ENCODE data around the gene PFN3.
"Not testable (repeated sequence)": the region's sequence is repeated elsewhere in the genome, so short reads cannot be mapped to it uniquely, and the experiment has no call there.

DNA sequence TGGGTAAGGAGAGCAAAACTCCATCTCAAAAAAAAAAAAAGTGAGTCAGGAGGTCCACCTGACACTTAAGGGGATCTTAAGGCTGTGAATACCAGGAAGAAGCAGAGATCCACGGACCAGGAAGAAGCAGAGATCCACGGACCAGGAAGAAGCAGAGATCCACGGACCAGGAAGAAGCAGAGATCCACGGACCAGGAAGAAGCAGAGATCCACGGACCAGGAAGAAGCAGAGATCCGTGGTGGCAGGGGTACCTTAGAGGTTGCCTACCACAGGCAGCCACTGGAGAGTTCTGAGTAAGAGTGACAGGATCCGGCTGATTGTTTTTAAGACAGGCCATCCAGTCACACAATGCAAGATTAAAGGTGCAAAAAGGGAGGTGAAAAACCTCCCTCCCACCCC lies 20.0 kb upstream of the PFN3 start:
- TF ChIP-seq, protein P1, sequence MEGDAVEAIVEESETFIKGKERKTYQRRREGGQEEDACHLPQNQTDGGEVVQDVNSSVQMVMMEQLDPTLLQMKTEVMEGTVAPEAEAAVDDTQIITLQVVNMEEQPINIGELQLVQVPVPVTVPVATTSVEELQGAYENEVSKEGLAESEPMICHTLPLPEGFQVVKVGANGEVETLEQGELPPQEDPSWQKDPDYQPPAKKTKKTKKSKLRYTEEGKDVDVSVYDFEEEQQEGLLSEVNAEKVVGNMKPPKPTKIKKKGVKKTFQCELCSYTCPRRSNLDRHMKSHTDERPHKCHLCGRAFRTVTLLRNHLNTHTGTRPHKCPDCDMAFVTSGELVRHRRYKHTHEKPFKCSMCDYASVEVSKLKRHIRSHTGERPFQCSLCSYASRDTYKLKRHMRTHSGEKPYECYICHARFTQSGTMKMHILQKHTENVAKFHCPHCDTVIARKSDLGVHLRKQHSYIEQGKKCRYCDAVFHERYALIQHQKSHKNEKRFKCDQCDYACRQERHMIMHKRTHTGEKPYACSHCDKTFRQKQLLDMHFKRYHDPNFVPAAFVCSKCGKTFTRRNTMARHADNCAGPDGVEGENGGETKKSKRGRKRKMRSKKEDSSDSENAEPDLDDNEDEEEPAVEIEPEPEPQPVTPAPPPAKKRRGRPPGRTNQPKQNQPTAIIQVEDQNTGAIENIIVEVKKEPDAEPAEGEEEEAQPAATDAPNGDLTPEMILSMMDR (IDR thresholded peaks at IDR 0.05): not testable (repeated sequence)
- not testable (repeated sequence) for TF ChIP-seq POLR2A (IDR thresholded peaks at IDR 0.05)

All from adrenal gland (tissue), 5 donors.